GM12878 (cell line): Measurements from ENCODE around the gene SLC4A5.

Experiments used
- FOXM1 ChIP-seq: IDR thresholded peaks from 2 replicates; pipeline ENCODE4 v1.6.1; 2012; ENCODE audit warnings: low read depth, mild to moderate bottlenecking, inconsistent platforms, low read length, moderate library complexity
- SIN3A ChIP-seq: IDR thresholded peaks from 2 replicates; pipeline ENCODE4 v1.6.1; 2012; ENCODE audit warnings: low read depth, low read length, improper control_type of control experiment
- SIX5 ChIP-seq: IDR thresholded peaks from 2 replicates; pipeline ENCODE4 v1.6.1; 2011; ENCODE audit warnings: mild to moderate bottlenecking, low read depth, low read length, moderate library complexity; ENCODE audit not compliant: severe bottlenecking
- TAF1 ChIP-seq: IDR thresholded peaks from 2 replicates; pipeline ENCODE4 v1.6.1; 2011; ENCODE audit warnings: mild to moderate bottlenecking, low read depth, low read length, borderline replicate concordance
- TF ChIP-seq, protein P1 (sequence below), 3 experiments: IDR thresholded peaks in 2 of 3; conservative IDR thresholded peaks in 1 of 3; 2 replicates each; pipeline ENCODE4 v1.5.1; 2011; ENCODE audit warnings: low read depth in 3 of 3, low read length in 3 of 3, mild to moderate bottlenecking in 3 of 3, control low read depth in 2 of 3, moderate library complexity in 2 of 3, inconsistent platforms in 1 of 3, mixed read lengths in 1 of 3; ENCODE audit not compliant: control insufficient read depth in 2 of 3, insufficient read depth in 1 of 3; ENCODE audit errors: extremely low read depth in 1 of 3

DNA sequence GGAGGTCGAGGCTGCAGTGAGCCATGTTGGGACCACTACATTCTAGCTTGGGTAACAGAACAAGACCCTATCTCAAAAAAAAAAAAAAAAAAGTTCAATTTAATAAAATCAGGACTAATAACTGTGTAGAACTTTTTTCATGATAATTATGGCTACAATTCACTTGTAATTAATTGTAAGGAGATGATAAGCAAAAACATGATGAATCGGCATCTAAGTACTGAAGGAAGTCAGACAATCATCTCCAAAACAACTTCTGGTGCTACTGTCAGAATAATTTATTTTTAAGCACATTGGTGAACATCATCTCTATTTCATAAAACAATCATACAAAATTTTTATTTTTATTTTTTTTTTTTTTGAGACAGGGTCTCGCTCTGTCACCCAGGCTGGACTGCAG, 154.5 kb downstream of the SLC4A5 start:
- TF ChIP-seq, protein P1, sequence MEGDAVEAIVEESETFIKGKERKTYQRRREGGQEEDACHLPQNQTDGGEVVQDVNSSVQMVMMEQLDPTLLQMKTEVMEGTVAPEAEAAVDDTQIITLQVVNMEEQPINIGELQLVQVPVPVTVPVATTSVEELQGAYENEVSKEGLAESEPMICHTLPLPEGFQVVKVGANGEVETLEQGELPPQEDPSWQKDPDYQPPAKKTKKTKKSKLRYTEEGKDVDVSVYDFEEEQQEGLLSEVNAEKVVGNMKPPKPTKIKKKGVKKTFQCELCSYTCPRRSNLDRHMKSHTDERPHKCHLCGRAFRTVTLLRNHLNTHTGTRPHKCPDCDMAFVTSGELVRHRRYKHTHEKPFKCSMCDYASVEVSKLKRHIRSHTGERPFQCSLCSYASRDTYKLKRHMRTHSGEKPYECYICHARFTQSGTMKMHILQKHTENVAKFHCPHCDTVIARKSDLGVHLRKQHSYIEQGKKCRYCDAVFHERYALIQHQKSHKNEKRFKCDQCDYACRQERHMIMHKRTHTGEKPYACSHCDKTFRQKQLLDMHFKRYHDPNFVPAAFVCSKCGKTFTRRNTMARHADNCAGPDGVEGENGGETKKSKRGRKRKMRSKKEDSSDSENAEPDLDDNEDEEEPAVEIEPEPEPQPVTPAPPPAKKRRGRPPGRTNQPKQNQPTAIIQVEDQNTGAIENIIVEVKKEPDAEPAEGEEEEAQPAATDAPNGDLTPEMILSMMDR (IDR thresholded peaks at IDR 0.05 in 2 of 3, conservative IDR thresholded peaks at IDR 0.05 in 1 of 3; ENCODE audit: control insufficient read depth in 2 of 3, extremely low read depth in 1 of 3, insufficient read depth in 1 of 3, low read depth in 3 of 3, low read length in 3 of 3) = no peak
- TF ChIP-seq FOXM1 (no peak), TAF1 (no peak), SIX5 (no peak), SIN3A (no peak)
